ENCODE measurements around the gene PYROXD2.

PYROXD2 gene

GRCh38 chr10:98456043-98456570 is 41.1 kb upstream of the PYROXD2 start:
- Histone ChIP-seq H3K27me3 (ENCODE audit: insufficient read depth, poor library complexity, severe bottlenecking) (no peaks in the 10 kb centered on the region), H3K27ac (ENCODE audit: poor library complexity, severe bottlenecking) (no peak overlapping the region), H3K36me3 (ENCODE audit: low read depth) (no peaks in the 10 kb centered on the region), H3K4me1 (ENCODE audit: insufficient read depth, poor library complexity, severe bottlenecking) (peaks cover 5% of the 10 kb centered on the region), H3K4me3 (ENCODE audit: severe bottlenecking) (no peak overlapping the region), H3K9me3 (ENCODE audit: severe bottlenecking) (no peaks in the 10 kb centered on the region)
- TF ChIP-seq CTCF (IDR thresholded peaks at IDR 0.05; ENCODE audit: poor library complexity, severe bottlenecking), result no peak
- DNase-seq (ENCODE audit: low spot score) (no peak), ATAC-seq (ENCODE audit: low read depth) (no peak)

GRCh38 chr10:98453729-98454128 is 38.7 kb upstream of the PYROXD2 start:
- no peak for TF ChIP-seq CTCF (IDR thresholded peaks at IDR 0.05; ENCODE audit: poor library complexity, severe bottlenecking)
- no peak overlapping the region for H3K4me3 ChIP-seq (ENCODE audit: severe bottlenecking)
- no peaks in the 10 kb centered on the region for H3K36me3 ChIP-seq (ENCODE audit: low read depth)
- no peak overlapping the region for H3K27ac ChIP-seq (ENCODE audit: poor library complexity, severe bottlenecking)
- no peak for ATAC-seq (ENCODE audit: low read depth)
- H3K9me3 ChIP-seq (ENCODE audit: severe bottlenecking), result no peaks in the 10 kb centered on the region
- no peaks in the 10 kb centered on the region for H3K4me1 ChIP-seq (ENCODE audit: insufficient read depth, poor library complexity, severe bottlenecking)
- DNase-seq (ENCODE audit: low spot score), result no peak
- H3K27me3 ChIP-seq (ENCODE audit: insufficient read depth, poor library complexity, severe bottlenecking), result no peaks in the 10 kb centered on the region

GRCh38 chr10:98450618-98451017 is 35.6 kb upstream of the PYROXD2 start:
- Histone ChIP-seq H3K27ac (ENCODE audit: poor library complexity, severe bottlenecking) (no peak overlapping the region), H3K4me3 (ENCODE audit: severe bottlenecking) (no peak overlapping the region), H3K36me3 (ENCODE audit: low read depth) (no peaks in the 10 kb centered on the region), H3K9me3 (ENCODE audit: severe bottlenecking) (no peaks in the 10 kb centered on the region), H3K4me1 (ENCODE audit: insufficient read depth, poor library complexity, severe bottlenecking) (no peaks in the 10 kb centered on the region), H3K27me3 (ENCODE audit: insufficient read depth, poor library complexity, severe bottlenecking) (no peaks in the 10 kb centered on the region)
- ATAC-seq (ENCODE audit: low read depth) (no peak), DNase-seq (ENCODE audit: low spot score) (no peak)
- TF ChIP-seq CTCF (IDR thresholded peaks at IDR 0.05; ENCODE audit: poor library complexity, severe bottlenecking), result no peak

- Histone ChIP-seq H3K4me1 (ENCODE audit: insufficient read depth, poor library complexity, severe bottlenecking) (no peaks in the 10 kb centered on the region), H3K27me3 (ENCODE audit: insufficient read depth, poor library complexity, severe bottlenecking) (no peaks in the 10 kb centered on the region), H3K4me3 (ENCODE audit: severe bottlenecking) (no peak overlapping the region), H3K9me3 (ENCODE audit: severe bottlenecking) (no peaks in the 10 kb centered on the region), H3K27ac (ENCODE audit: poor library complexity, severe bottlenecking) (no peak overlapping the region), H3K36me3 (ENCODE audit: low read depth) (peaks cover 13% of the 10 kb centered on the region)
- ATAC-seq (ENCODE audit: low read depth), result no peak
- DNase-seq (ENCODE audit: low spot score), result no peak
- TF ChIP-seq CTCF (IDR thresholded peaks at IDR 0.05; ENCODE audit: poor library complexity, severe bottlenecking), result no peak
Observed at GRCh38 chr10:98449287-98449686, 34.3 kb upstream of the PYROXD2 start.

- ATAC-seq (ENCODE audit: low read depth), result peak; percentile 85
- Histone ChIP-seq H3K27ac (ENCODE audit: poor library complexity, severe bottlenecking) (peak within 1 kb of the TSS; percentile 50), H3K27me3 (ENCODE audit: insufficient read depth, poor library complexity, severe bottlenecking) (no peaks in the 10 kb centered on the region), H3K4me1 (ENCODE audit: insufficient read depth, poor library complexity, severe bottlenecking) (no peaks in the 10 kb centered on the region), H3K36me3 (ENCODE audit: low read depth) (peaks cover 31% of the 10 kb centered on the region), H3K9me3 (ENCODE audit: severe bottlenecking) (no peaks in the 10 kb centered on the region), H3K4me3 (ENCODE audit: severe bottlenecking) (peak within 1 kb of the TSS; percentile 90)
- no peak for DNase-seq (ENCODE audit: low spot score)
- no peak for TF ChIP-seq CTCF (IDR thresholded peaks at IDR 0.05; ENCODE audit: poor library complexity, severe bottlenecking)
Observed at GRCh38 chr10:98446661-98447221, 31.8 kb upstream of the PYROXD2 start, which contains the start of gene HPS1. HPS1 (minus strand) TSS chr10:98446935; CDS start chr10:98443240, 3,695 bp downstream.
